Bone marrow (tissue), 2 donors: ENCODE measurements around the gene KLHDC3.

ENCODE experiments used
- DNase-seq, 2 donors: peaks; one replicate each; lab custom pipeline; 2025; lab: John Stamatoyannopoulos, UW

The KLHDC3 gene

GRCh38 chr6:43058531-43058930, 44.5 kb downstream of the KLHDC3 start:
- DNase-seq: no peak

GRCh38 chr6:43059168-43060033, 45.4 kb downstream of the KLHDC3 start, which contains the start of the genes KLC4 and MRPL2:
TSS of gene KLC4 (plus strand) at chr6:43059631. CDS start at chr6:43061336, 1,705 bp downstream.
TSS of gene MRPL2 (minus strand) at chr6:43059434. CDS start at chr6:43059381, 53 bp downstream.
- DNase-seq: peak; percentile 94 to 98

GRCh38 chr6:43060034-43060754, 46.1 kb downstream of the KLHDC3 start:
- DNase-seq: no peak

- no peak for DNase-seq
Observed at GRCh38 chr6:43060755-43061633, 46.9 kb downstream of the KLHDC3 start.

GRCh38 chr6:43061861-43062260, 47.8 kb downstream of the KLHDC3 start:
- DNase-seq: no peak

- no peak for DNase-seq
Observed at GRCh38 chr6:43062818-43063217, 48.8 kb downstream of the KLHDC3 start.

GRCh38 chr6:43070028-43070632, 56.1 kb downstream of the KLHDC3 start:
- DNase-seq: peak in 1 of 2 donors; percentile 27
